SK-N-SH treated with all-trans-retinoic acid at 6 μM for 48 hours (cell line): ENCODE data around the gene KLK14.

Source experiments
- ATAC-seq: fragments of 200-7000 bp; cut with Tn5 transposase; 3 replicates; pipeline ENCODE4 v1.9.1; 2020; ENCODE audit warnings: mild to moderate bottlenecking, moderate library complexity
- ARNTL ChIP-seq: fragments of 450-650 bp; formaldehyde crosslinking; IDR thresholded peaks from 2 replicates; pipeline ENCODE4 v1.5.0; 2020; ENCODE audit warnings: low read depth, mild to moderate bottlenecking, moderate library complexity, borderline replicate concordance
- BACH2 ChIP-seq: fragments of 250-450 bp; sonication (Bioruptor Pico); IDR thresholded peaks from 2 replicates; pipeline ENCODE4 v1.9.0; 2021; ENCODE audit warnings: mild to moderate bottlenecking, borderline replicate concordance
- CREB5 ChIP-seq: fragments of 250-450 bp; sonication (Bioruptor Pico); IDR thresholded peaks from 2 replicates; pipeline ENCODE4 v1.5.1; 2020; ENCODE audit warnings: low read depth, mild to moderate bottlenecking, moderate library complexity
- CSDC2 ChIP-seq: fragments of 250-450 bp; sonication (Bioruptor Pico); IDR thresholded peaks from 2 replicates; pipeline ENCODE4 v1.5.0; 2020; ENCODE audit warnings: mild to moderate bottlenecking, moderate library complexity
- ESRRG ChIP-seq: fragments of 250-450 bp; sonication (Bioruptor Pico); IDR thresholded peaks from 2 replicates; pipeline ENCODE4 v1.6.1; 2021; ENCODE audit warnings: mild to moderate bottlenecking
- ISL1 ChIP-seq: fragments of 250-450 bp; sonication (Bioruptor Pico); IDR thresholded peaks from 2 replicates; pipeline ENCODE4 v2.1.2; 2022; ENCODE audit warnings: mild to moderate bottlenecking, moderate library complexity
- OSR1 ChIP-seq: fragments of 250-450 bp; sonication (Bioruptor Pico); IDR thresholded peaks from 2 replicates; pipeline ENCODE4 v1.8.0; 2022; ENCODE audit warnings: moderate library complexity, mild to moderate bottlenecking, inconsistent platforms
- PATZ1 ChIP-seq: fragments of 250-450 bp; sonication (Bioruptor Pico); IDR thresholded peaks from 2 replicates; pipeline ENCODE4 v1.8.0; 2020; ENCODE audit warnings: mild to moderate bottlenecking, moderate library complexity, borderline replicate concordance
- PPARA ChIP-seq: fragments of 250-450 bp; sonication (Bioruptor Pico); IDR thresholded peaks from 2 replicates; pipeline ENCODE4 v1.5.0; 2020; ENCODE audit warnings: mild to moderate bottlenecking, borderline replicate concordance
- RARB ChIP-seq: fragments of 250-450 bp; sonication (Bioruptor Pico); IDR thresholded peaks from 2 replicates; pipeline ENCODE4 v1.8.0; 2021; ENCODE audit warnings: mild to moderate bottlenecking, moderate library complexity
- SNAI2 ChIP-seq: fragments of 250-450 bp; sonication (Bioruptor Pico); IDR thresholded peaks from 2 replicates; pipeline ENCODE4 v1.5.0; 2020; ENCODE audit warnings: mild to moderate bottlenecking, moderate library complexity
- TCF4 ChIP-seq: fragments of 250-450 bp; sonication (Bioruptor Pico); IDR thresholded peaks from 2 replicates; pipeline ENCODE4 v1.8.0; 2021; ENCODE audit warnings: mild to moderate bottlenecking, moderate library complexity, borderline replicate concordance
- TSHZ2 ChIP-seq: fragments of 250-450 bp; sonication (Bioruptor Pico); IDR thresholded peaks from 2 replicates; pipeline ENCODE4 v1.5.0; 2020; ENCODE audit warnings: mild to moderate bottlenecking, moderate library complexity
- ZFP3 ChIP-seq: fragments of 250-450 bp; sonication (Bioruptor Pico); IDR thresholded peaks from 2 replicates; pipeline ENCODE4 v1.5.0; 2020; ENCODE audit warnings: mild to moderate bottlenecking, moderate library complexity
- ZNF565 ChIP-seq: fragments of 450-650 bp; formaldehyde crosslinking; conservative IDR thresholded peaks from 2 replicates; pipeline ENCODE4 v1.5.0; 2020; ENCODE audit warnings: low read depth, mild to moderate bottlenecking, moderate library complexity
- ZNF70 ChIP-seq: fragments of 450-650 bp; formaldehyde crosslinking; IDR thresholded peaks from 2 replicates; pipeline ENCODE4 v1.5.0; 2020; ENCODE audit warnings: mild to moderate bottlenecking, moderate library complexity
- ZNF8 ChIP-seq: fragments of 450-650 bp; formaldehyde crosslinking; IDR thresholded peaks from 2 replicates; pipeline ENCODE4 v1.5.0; 2020; ENCODE audit warnings: mild to moderate bottlenecking, moderate library complexity
- TF ChIP-seq, protein P1 (sequence below): fragments of 250-450 bp; sonication (Bioruptor Pico); IDR thresholded peaks from 2 replicates; pipeline ENCODE4 v1.5.1; 2021; ENCODE audit warnings: mild to moderate bottlenecking, moderate library complexity
- TF ChIP-seq, protein P2 (sequence below): fragments of 250-450 bp; sonication (Bioruptor Pico); IDR thresholded peaks from 2 replicates; pipeline ENCODE4 v1.8.0; 2021; ENCODE audit warnings: low read depth, mild to moderate bottlenecking, moderate library complexity, borderline replicate concordance

KLK14 gene

GRCh38 chr19:51075998-51076397, 6.7 kb downstream of the KLK14 start:
- ATAC-seq = no peak
- TF ChIP-seq OSR1 (CRISPR knock-in tag) = no peak

DNA sequence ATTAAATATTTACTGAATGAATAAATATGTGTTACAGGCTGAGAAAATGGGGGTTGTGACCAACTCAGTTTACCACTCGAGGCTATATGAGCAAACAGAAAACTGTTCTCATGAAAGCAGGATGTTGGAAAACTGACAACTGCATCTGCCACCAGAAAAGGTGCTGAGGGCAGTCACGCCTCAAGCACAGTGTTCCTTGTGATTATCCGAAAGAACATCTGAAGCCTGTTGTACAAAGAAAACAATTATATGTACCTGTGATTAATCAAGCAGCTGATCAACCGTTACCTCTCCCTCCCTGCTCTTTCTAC, 11.6 kb downstream of the KLK14 start:
- TF ChIP-seq OSR1 (CRISPR knock-in tag) (no peak), SNAI2 (no peak), CSDC2 (CRISPR knock-in tag) (no peak), ZNF70 (CRISPR knock-in tag) (no peak), BACH2 (no peak), ZFP3 (no peak), PATZ1 (CRISPR knock-in tag) (no peak), ZNF8 (no peak), ARNTL (no peak), ESRRG (CRISPR knock-in tag) (no peak)
- TF ChIP-seq, protein P1, sequence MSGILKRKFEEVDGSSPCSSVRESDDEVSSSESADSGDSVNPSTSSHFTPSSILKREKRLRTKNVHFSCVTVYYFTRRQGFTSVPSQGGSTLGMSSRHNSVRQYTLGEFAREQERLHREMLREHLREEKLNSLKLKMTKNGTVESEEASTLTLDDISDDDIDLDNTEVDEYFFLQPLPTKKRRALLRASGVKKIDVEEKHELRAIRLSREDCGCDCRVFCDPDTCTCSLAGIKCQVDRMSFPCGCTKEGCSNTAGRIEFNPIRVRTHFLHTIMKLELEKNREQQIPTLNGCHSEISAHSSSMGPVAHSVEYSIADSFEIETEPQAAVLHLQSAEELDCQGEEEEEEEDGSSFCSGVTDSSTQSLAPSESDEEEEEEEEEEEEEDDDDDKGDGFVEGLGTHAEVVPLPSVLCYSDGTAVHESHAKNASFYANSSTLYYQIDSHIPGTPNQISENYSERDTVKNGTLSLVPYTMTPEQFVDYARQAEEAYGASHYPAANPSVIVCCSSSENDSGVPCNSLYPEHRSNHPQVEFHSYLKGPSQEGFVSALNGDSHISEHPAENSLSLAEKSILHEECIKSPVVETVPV (CRISPR knock-in tag) = no peak
- TF ChIP-seq, protein P2, sequence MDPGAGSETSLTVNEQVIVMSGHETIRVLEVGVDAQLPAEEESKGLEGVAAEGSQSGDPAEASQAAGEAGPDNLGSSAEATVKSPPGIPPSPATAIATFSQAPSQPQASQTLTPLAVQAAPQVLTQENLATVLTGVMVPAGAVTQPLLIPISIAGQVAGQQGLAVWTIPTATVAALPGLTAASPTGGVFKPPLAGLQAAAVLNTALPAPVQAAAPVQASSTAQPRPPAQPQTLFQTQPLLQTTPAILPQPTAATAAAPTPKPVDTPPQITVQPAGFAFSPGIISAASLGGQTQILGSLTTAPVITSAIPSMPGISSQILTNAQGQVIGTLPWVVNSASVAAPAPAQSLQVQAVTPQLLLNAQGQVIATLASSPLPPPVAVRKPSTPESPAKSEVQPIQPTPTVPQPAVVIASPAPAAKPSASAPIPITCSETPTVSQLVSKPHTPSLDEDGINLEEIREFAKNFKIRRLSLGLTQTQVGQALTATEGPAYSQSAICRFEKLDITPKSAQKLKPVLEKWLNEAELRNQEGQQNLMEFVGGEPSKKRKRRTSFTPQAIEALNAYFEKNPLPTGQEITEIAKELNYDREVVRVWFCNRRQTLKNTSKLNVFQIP (CRISPR knock-in tag) = no peak
- ATAC-seq = no peak

GRCh38 chr19:51070334-51071094, 12.2 kb downstream of the KLK14 start:
- TF ChIP-seq PATZ1 (CRISPR knock-in tag) = no peak
- TF ChIP-seq TCF4 (CRISPR knock-in tag) = no peak
- no peak for TF ChIP-seq PPARA (CRISPR knock-in tag)
- TF ChIP-seq TSHZ2 (CRISPR knock-in tag) = no peak
- no peak for TF ChIP-seq CSDC2 (CRISPR knock-in tag)
- no peak for TF ChIP-seq ZFP3
- TF ChIP-seq ZNF565 (CRISPR knock-in tag) = no peak
- no peak for TF ChIP-seq CREB5 (CRISPR knock-in tag)
- TF ChIP-seq ZNF8 = no peak
- TF ChIP-seq ZNF70 (CRISPR knock-in tag) = no peak
- no peak for TF ChIP-seq ISL1 (CRISPR knock-in tag)
- TF ChIP-seq RARB (CRISPR knock-in tag) = no peak
- TF ChIP-seq BACH2 = no peak
- no peak for TF ChIP-seq ESRRG (CRISPR knock-in tag)
- ATAC-seq = no peak
